ENCODE data around the gene C3orf20.

C3orf20 gene

GRCh38 chr3:14657579-14657978 lies 17.4 kb upstream of the C3orf20 start:
- no peak for TF ChIP-seq CTCF (IDR thresholded peaks at IDR 0.05; ENCODE audit: insufficient read depth, low read length, missing control alignments)
- H3K4me3 ChIP-seq (ENCODE audit: low read depth, low read length) = no peak overlapping the region
- CTCF ChIA-PET = interaction anchor here (0.9 to 2.0 kb wide), 3 partner anchors 15 to 263 kb away, joined by 3 to 4 read pairs (median 4); no protein-coding TSS in a partner anchor
- POLR2A ChIA-PET = no interaction called here
- DNase-seq (ENCODE audit: low read depth, low spot score) = no peak

- DNase-seq (ENCODE audit: low read depth, low spot score) = no peak
- no peak for TF ChIP-seq CTCF (IDR thresholded peaks at IDR 0.05; ENCODE audit: insufficient read depth, low read length, missing control alignments)
- ChIA-PET CTCF (interaction anchor here (1.2 to 3.0 kb wide), 2 partner anchors 14 to 149 kb away, joined by 3 to 18 read pairs; no protein-coding TSS in a partner anchor), POLR2A (no interaction called here)
- no peak overlapping the region for H3K4me3 ChIP-seq (ENCODE audit: low read depth, low read length)
Measured at GRCh38 chr3:14658978-14659377, 16.0 kb upstream of the C3orf20 start.

- ChIA-PET CTCF (interaction anchor here (0.7 to 3.0 kb wide), 4 partner anchors 8 to 457 kb away, joined by 3 to 18 read pairs (median 4); no protein-coding TSS in a partner anchor), POLR2A (no interaction called here)
- DNase-seq (ENCODE audit: low read depth, low spot score) = no peak
- H3K4me3 ChIP-seq (ENCODE audit: low read depth, low read length) = no peak overlapping the region
- TF ChIP-seq CTCF (IDR thresholded peaks at IDR 0.05; ENCODE audit: insufficient read depth, low read length, missing control alignments) = no peak
Measured at GRCh38 chr3:14660942-14661341, 14.0 kb upstream of the C3orf20 start.

GRCh38 chr3:14663396-14664135 lies 11.4 kb upstream of the C3orf20 start:
- no peak overlapping the region for H3K4me3 ChIP-seq (ENCODE audit: low read depth, low read length)
- CTCF ChIA-PET = interaction anchor here (1.2 to 1.5 kb wide), 5 partner anchors 10 to 460 kb away, joined by 3 to 7 read pairs (median 5); partner anchors contain the start of gene C3orf20
- no peak for TF ChIP-seq CTCF (IDR thresholded peaks at IDR 0.05; ENCODE audit: insufficient read depth, low read length, missing control alignments)
- POLR2A ChIA-PET = no interaction called here
- DNase-seq (ENCODE audit: low read depth, low spot score) = no peak

- ChIA-PET CTCF (interaction anchor here (1.2 to 1.5 kb wide), 5 partner anchors 10 to 460 kb away, joined by 3 to 7 read pairs (median 5); partner anchors contain the start of gene C3orf20), POLR2A (no interaction called here)
- no peak overlapping the region for H3K4me3 ChIP-seq (ENCODE audit: low read depth, low read length)
- no peak for TF ChIP-seq CTCF (IDR thresholded peaks at IDR 0.05; ENCODE audit: insufficient read depth, low read length, missing control alignments)
- DNase-seq (ENCODE audit: low read depth, low spot score) = no peak
Measured at GRCh38 chr3:14664170-14664569, 10.8 kb upstream of the C3orf20 start.

GRCh38 chr3:14672588-14672987 lies 2.4 kb upstream of the C3orf20 start:
- POLR2A ChIA-PET = interaction anchor here (1.5 kb wide), 1 partner anchor 21 kb away, joined by 5 read pairs; the partner anchor contains the start of gene CCDC174
- no peak overlapping the region for H3K4me3 ChIP-seq (ENCODE audit: low read depth, low read length)
- DNase-seq (ENCODE audit: low read depth, low spot score) = no peak
- no peak for TF ChIP-seq CTCF (IDR thresholded peaks at IDR 0.05; ENCODE audit: insufficient read depth, low read length, missing control alignments)
- CTCF ChIA-PET = interaction anchor here (1.1 to 9.0 kb wide), 8 partner anchors 10 to 776 kb away, joined by 3 to 272 read pairs (median 14); partner anchors contain the start of gene CCDC174
